H1 (cell line): ENCODE results near the gene SNX20. TPM values are rescaled to one million over a fixed set of nuclear protein-coding genes. Genes with fewer than 3 reads are reported as not detected.

ENCODE experiments used
- NANOG ChIP-seq: IDR thresholded peaks from 2 replicates; pipeline ENCODE4 v1.6.1; 2011; ENCODE audit warnings: low read length, low read depth, mild to moderate bottlenecking, inconsistent platforms; ENCODE audit not compliant: insufficient read depth, poor library complexity, severe bottlenecking
- polyA plus RNA-seq, 7 experiments: library from polyadenylated mRNA; depleted of rRNA in 3 of 7; stranded (reverse) in 5 of 7; unstranded in 2 of 7; fragments of >200 nt in 5 of 7; fragments of 200-250 nt in 2 of 7; gene quantifications; 1 replicate in 5 of 7; 2 replicates in 1 of 7; 4 replicates in 1 of 7; pipeline versions ENCODE4 v1.2.1 to v1.2.3, GENCODE V29; 2011 to 2013; ENCODE audit warnings: missing spikeins in 2 of 7, mixed read lengths in 2 of 7
- total RNA-seq: library from RNA; stranded (reverse); fragmentation: NEBNext Ultra II Directional; extraction: Animal tissue kit (Norgen Biotek cat#: 25700); gene quantifications from 2 replicates; pipeline ENCODE4 v1.2.1, GENCODE V29; 2021

Gene SNX20
- total and polyA plus RNA-seq, 2 of the 8 experiments (the other 6 are each of a cell fraction or from before 2014, with no cell fraction given), result not detected

DNA sequence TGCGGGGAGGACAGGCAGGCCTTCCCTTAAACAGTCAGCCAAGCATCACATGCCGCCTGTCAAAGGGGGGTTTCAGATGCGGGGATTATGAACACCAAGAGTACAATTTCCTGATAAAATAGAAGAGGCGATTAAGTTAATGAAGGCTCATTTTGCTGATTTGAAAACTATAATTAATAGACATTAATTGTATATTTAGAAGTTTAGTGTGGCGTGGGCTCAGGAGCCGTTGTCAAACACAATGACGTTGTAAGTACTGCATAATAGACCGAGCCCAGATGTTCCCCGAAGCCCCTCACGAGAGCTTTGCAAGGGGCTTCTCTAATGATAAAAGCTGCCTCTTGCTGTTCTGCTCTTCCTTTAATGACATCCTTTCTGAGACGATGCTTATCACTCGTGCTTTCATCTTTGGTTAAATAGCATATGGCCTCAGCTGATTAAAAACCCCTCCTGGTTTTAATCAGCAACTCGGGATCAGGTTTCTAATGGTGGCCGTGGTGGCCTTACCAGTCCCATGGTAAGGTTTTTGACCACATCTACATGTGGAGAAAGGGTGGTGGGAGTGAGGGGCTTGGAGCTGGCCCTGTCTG is 28.2 kb downstream of the SNX20 start (continued):
- TF ChIP-seq NANOG, result no peak
